GM18499 (cell line): ENCODE data around the gene PPFIBP2.

Experiments
- ATAC-seq: cut with Tn5 transposase; IDR thresholded peaks from one replicate; pipeline ENCODE4 v1.9.1; 2021; ENCODE audit warnings: moderate number of reproducible peaks; ENCODE audit not compliant: insufficient read depth, unreplicated experiment

The PPFIBP2 gene

DNA sequence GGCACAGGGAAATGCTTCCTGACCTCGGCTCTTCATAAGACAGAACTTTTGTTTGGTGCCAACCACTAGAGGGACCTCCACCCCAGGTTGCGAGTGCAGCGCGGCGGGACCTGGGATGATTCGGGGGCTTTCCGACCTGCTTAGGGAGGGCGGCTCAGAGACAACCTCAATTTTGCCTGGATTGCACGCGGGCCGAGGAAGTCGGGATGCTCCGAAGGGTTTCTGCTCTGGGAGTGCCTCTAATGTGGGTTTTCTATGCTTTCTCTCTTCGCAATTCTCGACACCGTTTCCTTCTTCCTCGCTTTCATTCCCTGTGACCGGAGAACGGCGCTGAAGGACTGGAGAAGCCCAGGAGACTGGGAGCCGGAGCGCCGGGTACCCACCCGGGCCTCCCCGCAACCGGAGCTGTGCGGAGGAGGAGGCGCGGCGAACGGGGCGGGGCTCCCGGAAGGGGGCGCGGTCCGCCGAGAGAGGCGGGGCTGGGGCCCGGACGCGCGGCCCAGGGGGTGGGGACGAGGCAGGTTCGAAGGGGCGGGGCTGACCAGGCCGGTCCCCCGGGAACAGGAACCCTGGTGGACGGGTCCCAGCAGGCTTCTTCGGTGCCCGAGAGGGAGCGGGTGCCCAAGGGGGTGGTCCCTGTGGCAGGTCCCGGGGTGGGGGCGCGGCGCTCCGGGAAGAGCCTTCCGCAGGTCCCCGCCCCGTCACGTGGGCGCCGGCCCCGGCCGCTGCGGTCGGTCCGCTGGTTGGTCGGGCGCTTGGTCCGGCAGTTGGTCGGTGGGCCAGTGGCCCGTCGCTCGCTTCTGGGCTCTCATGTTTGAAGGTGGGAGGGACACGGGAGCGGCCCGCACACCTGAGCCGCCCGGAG lies at the start of gene PPFIBP2:
Gene PPFIBP2, plus strand, starts transcription at position 766 of the 865 bp plus-strand sequence. CDS start 35,477 bp downstream, outside the sequence.
- peak; percentile 36 for ATAC-seq

GRCh38 chr11:7467652-7468051 lies 46.1 kb upstream of the PPFIBP2 start:
- ATAC-seq = no peak

DNA sequence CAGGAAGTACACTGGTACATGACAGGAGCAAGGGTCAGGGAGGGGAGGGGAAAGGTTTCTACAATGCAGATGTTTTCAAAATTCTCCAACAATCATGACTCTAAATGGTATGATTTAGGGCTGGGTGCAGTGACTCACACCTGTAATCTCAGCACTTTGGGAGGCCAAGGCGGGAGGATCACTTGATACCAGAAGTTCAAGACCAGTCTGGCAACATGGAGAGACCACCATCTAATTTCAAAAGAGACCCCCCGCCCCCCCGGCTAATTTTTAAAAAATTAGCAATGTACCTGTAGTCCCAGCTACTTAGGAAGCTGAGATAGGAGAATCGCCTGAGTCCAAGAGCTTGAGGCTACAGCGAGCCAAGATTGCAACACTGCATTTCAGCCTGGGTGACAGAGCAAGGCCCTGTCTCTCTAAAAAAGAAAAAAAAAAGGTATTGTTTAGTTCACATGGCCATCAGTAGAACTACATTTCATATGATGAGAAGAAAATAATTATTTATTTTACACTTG lies 44.4 kb upstream of the PPFIBP2 start:
- ATAC-seq = no peak

GRCh38 chr11:7471071-7471470 lies 42.7 kb upstream of the PPFIBP2 start:
- ATAC-seq = no peak

DNA sequence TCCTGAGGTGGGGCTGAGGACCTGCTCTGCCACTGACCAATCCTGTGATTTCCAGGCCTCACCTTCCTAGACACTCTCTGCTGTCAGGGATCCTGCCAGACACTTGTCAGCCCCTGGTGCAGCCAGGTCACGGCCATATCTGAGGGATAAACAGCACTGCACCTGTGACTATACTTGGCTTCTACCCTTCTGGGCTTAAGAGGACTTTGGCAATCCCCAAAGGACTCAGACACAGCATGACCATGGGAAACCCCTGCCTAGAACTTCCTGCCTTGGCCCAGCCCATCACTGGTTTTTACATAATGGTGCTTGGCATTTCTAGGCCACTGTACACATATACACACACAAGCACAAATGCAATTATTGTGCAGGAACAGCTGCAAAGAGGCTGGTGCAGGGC lies 40.1 kb upstream of the PPFIBP2 start:
- ATAC-seq = peak; percentile 86

- ATAC-seq = no peak
Observed at GRCh38 chr11:7480113-7480512, 33.7 kb upstream of the PPFIBP2 start.

DNA sequence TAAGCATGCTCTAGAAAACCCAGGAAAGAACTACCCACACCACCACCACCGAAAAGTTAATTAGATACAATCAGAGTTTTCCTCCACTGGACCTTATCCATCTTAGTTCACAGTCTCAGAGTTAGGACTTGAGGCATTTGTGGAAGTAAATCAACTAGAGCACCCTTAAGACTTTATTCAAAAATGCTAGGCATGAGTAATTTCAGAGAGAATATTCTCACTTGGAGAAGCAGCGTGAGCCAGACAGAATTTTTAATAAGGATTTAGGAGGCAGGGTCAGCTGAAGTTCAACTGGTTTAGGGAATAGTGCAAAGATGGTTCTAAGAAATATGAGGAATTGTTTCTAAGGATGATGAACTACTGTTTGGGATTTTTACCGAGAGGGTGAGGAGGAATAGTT lies 29.7 kb upstream of the PPFIBP2 start:
- ATAC-seq = no peak

DNA sequence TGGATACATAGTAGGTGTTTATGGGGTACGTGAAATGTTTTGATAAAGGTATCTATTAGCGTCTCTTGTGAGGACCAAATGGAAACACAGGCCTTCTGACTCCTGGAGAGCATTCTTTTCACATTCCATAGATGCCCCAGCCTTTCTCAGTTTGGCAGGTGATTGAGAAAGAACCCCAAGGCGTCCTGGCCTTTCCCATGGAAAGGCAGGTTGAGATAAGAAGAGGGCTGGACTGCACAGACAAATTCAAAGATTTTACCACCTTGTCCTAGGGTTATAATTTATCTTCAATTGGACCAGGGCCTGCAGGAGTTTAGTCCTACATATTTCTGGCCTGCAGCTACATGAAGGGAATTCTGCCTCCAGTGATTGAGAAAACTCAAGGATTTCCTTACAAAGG lies 29.2 kb upstream of the PPFIBP2 start:
- ATAC-seq = no peak

- ATAC-seq = no peak
Observed at GRCh38 chr11:7485186-7486097, 28.4 kb upstream of the PPFIBP2 start, which contains the start of gene OLFML1. Gene OLFML1, plus strand, starts transcription at chr11:7485506. Its CDS starts 370 bp downstream, at chr11:7485876.

- no peak for ATAC-seq
Observed at GRCh38 chr11:7486098-7486780, 27.6 kb upstream of the PPFIBP2 start.

- no peak for ATAC-seq
Observed at GRCh38 chr11:7486781-7487140, 27.0 kb upstream of the PPFIBP2 start.

- ATAC-seq = no peak
Observed at GRCh38 chr11:7487360-7487759, 26.4 kb upstream of the PPFIBP2 start.

DNA sequence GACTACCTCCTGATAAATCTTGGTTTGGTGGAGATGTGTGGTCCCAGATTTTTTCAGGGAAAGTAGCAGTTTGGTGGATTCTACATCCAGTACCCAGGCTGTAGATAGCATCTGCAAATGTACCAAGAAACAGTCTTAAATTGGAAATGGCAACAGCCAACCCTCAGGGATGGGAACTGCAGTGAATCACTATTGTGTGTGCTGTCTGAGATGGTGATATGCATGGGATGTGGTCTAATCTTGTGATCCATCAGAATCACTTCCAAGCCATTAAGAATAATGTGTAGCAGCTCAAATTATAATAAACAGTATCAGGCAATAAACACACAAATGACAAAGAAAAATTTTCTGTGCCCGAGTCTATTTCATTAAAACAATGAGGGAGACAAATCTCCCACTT lies 25.1 kb upstream of the PPFIBP2 start:
- no peak for ATAC-seq

DNA sequence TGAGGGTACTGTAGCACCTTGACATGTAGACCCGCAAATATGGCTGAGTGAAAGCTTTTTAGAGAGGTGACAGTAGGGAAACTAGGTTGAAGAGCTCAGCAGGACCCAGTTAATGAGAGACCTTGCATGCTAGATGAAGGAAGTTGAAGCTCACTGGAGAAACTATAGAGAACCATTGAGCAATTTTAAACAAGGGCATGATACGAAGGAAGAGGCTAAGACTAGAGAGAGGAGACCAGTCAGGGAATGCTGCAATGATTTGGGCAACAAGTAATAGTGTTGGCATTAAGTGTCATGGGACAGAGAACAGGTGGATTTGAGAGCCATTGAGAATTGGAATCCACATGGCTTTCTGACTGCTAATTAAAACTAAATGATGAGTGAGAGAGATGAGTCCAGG lies 24.4 kb upstream of the PPFIBP2 start:
- no peak for ATAC-seq

- ATAC-seq = no peak
Observed at GRCh38 chr11:7490054-7490453, 23.7 kb upstream of the PPFIBP2 start.

DNA sequence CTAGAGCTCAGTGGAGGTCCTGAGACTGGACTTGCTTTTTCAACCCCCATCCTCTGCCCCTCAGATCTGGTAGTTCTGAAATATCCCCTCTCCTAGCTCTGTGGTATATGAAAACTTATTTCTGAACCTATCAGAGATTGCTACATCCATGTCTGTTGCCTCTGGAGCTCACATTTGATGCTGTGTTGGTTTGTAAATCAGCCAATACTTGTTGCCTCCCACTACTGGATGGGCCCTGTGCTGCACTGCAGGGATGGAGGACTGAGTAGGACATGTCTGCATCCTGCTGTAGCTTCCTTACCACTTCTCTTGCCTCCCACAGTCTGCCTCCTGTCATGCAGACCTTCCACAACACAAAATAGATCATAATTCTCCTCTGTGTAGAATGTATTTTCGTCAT lies 23.3 kb upstream of the PPFIBP2 start:
- ATAC-seq = no peak

DNA sequence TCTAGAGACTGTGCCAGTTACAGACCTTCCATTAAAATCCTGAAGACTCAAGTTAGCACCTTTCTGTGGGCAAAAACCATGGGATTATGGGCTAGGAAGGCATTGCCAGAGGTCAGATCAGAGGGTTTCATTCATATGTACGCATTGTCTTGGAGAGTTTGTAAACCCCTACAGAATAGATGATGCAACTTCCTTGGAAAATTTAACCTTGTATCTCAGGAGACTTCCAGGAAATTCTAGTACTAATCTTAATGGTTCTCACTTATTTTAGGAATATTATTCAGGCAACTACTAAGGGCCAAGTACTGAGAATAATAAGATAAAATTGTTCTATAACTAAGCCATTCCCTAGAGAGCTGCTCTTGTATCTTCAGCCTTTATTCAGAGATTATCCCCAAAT lies 21.5 kb upstream of the PPFIBP2 start:
- no peak for ATAC-seq

GRCh38 chr11:7493670-7494069 lies 20.1 kb upstream of the PPFIBP2 start:
- no peak for ATAC-seq

DNA sequence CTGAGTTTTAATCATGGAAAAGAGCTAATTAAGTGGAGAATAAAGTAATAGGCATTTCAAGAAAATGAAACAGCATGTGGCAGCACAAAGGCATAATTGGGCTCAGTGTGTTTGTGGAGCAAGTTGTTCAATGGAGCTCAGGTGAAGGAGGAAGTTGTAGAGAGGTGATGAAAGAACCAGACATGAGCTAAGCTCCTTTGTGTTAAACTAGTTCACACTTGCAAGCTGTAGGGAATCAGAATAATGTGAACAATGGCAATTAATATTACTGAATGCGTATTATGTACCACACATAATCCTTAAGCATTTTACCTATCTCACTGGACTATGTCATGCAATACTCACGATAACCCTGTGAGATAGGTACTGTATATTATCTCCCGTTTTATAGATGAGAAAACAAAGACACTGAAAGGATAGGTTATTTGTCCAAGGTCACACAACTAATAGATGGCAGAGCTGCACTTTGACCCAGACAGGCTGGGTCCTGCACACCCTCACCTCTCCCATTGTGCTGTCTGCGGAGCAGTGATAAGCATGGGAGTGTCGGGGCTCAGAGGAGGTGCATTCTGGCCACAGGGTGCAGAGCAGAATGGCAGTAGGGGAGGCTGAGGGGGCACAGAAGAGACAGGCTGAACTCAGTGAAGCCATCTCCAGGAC lies 19.6 kb upstream of the PPFIBP2 start:
- ATAC-seq = no peak
